Prostate gland (tissue), 2 donors: Measurements from ENCODE around the gene R3HCC1L. TPM values are rescaled to one million over a fixed set of nuclear protein-coding genes. Genes with fewer than 3 reads are reported as not detected.

Source experiments
- DNase-seq: peaks from one replicate; pipeline ENCODE4 v3.0.0-alpha.2; 2019; ENCODE audit warnings: low spot score
- H3K27ac ChIP-seq, 2 donors: fragments of 200-600 bp; sonication (generic); 2 replicates each; pipeline ENCODE4 v1.5.1; 2017 to 2019
- H3K27me3 ChIP-seq: fragments of 200-600 bp; sonication (generic); replicated peaks from 2 replicates; pipeline ENCODE4 v1.5.1; 2019; ENCODE audit not compliant: insufficient read depth
- H3K36me3 ChIP-seq, 2 donors: fragments of 200-600 bp; sonication (generic); 1 replicate in 1 of 2; 2 replicates in 1 of 2; pipeline versions ENCODE4 v1.5.1 to v1.8.1; 2017 to 2019
- H3K4me1 ChIP-seq: fragments of 200-600 bp; sonication (generic); replicated peaks from 2 replicates; pipeline ENCODE4 v1.5.1; 2019
- H3K4me3 ChIP-seq, 2 donors: fragments of 200-600 bp; sonication (generic); 2 replicates each; pipeline ENCODE4 v1.5.1; 2017 to 2019
- H3K9me3 ChIP-seq: fragments of 200-600 bp; sonication (generic); 2 replicates; pipeline ENCODE4 v1.5.1; 2017
- POLR2A ChIP-seq: fragments of 450-650 bp; IDR thresholded peaks from one replicate; pipeline ENCODE4 v1.6.1; 2016; ENCODE audit warnings: antibody characterized with exemption, mild to moderate bottlenecking
- POLR2AphosphoS5 ChIP-seq: sonication (generic); formaldehyde crosslinking; IDR thresholded peaks from one replicate; pipeline ENCODE4 v1.6.1; 2017; ENCODE audit warnings: antibody characterized with exemption
- WGBS: methylation state at CpG from one replicate; pipeline ENCODE4 v1.1.5; 2018; 5-methylcytosine and 5-hydroxymethylcytosine counted together
- intact Hi-C: fragments of 100-400 bp; cut with DNase I; formaldehyde crosslinking; loops from one replicate; pipeline ENCODE4 v1.14.2; 2022
- total RNA-seq, 2 donors: library from RNA; depleted of rRNA; stranded (reverse); fragments of >200 nt; gene quantifications; one replicate each; pipeline ENCODE4 v1.1.0, GENCODE V29; 2016
- TF ChIP-seq, protein P1 (sequence below), 4 experiments: fragments of 200-600 bp in 2 of 4; fragments of 450-650 bp in 2 of 4; sonication (generic) in 2 of 4; IDR thresholded peaks; 1 replicate in 3 of 4; 2 replicates in 1 of 4; pipeline ENCODE4 v1.5.1; 2016 to 2019; ENCODE audit warnings: antibody characterized with exemption in 4 of 4, mild to moderate bottlenecking in 2 of 4, moderate library complexity in 2 of 4

The R3HCC1L gene
- total RNA-seq, 2 donors from 2014 or later = 14.2 to 26.0 TPM

DNA sequence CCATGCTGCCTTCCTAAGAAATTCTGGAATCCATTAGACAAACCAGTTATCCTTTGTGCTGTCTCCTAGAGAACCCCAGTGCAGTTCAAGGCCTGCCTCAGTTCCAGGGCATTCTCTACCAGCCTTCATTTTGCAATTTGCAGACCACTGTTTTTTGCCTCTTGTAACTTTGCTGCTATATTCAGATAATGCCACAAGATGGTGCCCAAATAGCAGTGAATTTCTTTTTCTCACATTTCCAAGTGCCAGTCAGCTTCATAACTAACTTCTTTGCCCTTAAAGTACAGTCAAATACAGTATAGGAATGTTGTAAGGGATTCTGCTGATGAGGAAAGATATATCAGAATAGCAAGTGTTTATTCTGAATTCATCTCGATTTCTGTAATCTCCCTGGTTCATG lies 108.4 kb downstream of the R3HCC1L start:
- DNase-seq = no peak
- H3K36me3 ChIP-seq = no peaks in the 10 kb centered on the region
- no peak overlapping the region for H3K4me3 ChIP-seq
- 82% methylated on average over 1 of the region's 1 CpG for WGBS
- TF ChIP-seq, protein P1, sequence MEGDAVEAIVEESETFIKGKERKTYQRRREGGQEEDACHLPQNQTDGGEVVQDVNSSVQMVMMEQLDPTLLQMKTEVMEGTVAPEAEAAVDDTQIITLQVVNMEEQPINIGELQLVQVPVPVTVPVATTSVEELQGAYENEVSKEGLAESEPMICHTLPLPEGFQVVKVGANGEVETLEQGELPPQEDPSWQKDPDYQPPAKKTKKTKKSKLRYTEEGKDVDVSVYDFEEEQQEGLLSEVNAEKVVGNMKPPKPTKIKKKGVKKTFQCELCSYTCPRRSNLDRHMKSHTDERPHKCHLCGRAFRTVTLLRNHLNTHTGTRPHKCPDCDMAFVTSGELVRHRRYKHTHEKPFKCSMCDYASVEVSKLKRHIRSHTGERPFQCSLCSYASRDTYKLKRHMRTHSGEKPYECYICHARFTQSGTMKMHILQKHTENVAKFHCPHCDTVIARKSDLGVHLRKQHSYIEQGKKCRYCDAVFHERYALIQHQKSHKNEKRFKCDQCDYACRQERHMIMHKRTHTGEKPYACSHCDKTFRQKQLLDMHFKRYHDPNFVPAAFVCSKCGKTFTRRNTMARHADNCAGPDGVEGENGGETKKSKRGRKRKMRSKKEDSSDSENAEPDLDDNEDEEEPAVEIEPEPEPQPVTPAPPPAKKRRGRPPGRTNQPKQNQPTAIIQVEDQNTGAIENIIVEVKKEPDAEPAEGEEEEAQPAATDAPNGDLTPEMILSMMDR (IDR thresholded peaks at IDR 0.05) = peak in 2 of 4 experiments; percentile 41 to 58
- no peak for TF ChIP-seq POLR2AphosphoS5
- TF ChIP-seq POLR2A = no peak
- intact Hi-C loops = loop anchor here (5.0 kb wide), 1 partner anchor 64 kb away; no protein-coding TSS in a partner anchor
- H3K4me1 ChIP-seq = no peaks in the 10 kb centered on the region
- H3K27ac ChIP-seq = no peak overlapping the region
- H3K27me3 ChIP-seq = no peaks in the 10 kb centered on the region
- H3K9me3 ChIP-seq = no peaks in the 10 kb centered on the region

DNA sequence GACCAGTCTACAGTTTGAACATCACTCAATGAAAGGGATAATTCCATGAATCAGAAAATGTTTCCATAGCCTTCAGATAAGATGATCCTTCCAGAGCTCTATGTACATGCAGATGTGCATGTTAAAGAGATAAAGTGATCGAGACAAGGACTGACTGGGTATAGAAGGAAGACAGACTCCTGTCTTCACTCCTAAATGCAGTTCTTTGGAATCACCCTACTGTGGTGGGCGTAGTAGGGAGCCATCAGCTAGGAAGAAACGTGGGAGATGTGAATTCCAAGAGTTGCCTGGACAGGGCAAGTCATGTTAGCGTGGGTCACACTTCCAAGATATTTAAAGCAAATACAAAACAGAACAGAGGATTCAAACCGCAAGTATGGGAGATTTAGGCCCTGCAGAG lies 109.7 kb downstream of the R3HCC1L start:
- WGBS = 76% methylated on average over 5 of the region's 5 CpGs
- intact Hi-C loops = loop anchor here (5.0 kb wide), 1 partner anchor 63 kb away; no protein-coding TSS in a partner anchor
- H3K27ac ChIP-seq = no peak overlapping the region
- no peak for TF ChIP-seq POLR2AphosphoS5
- no peak for TF ChIP-seq POLR2A
- TF ChIP-seq, protein P1 (IDR thresholded peaks at IDR 0.05) = no peak
- no peaks in the 10 kb centered on the region for H3K27me3 ChIP-seq
- no peaks in the 10 kb centered on the region for H3K4me1 ChIP-seq
- DNase-seq = no peak
- no peak overlapping the region for H3K4me3 ChIP-seq
- H3K9me3 ChIP-seq = no peaks in the 10 kb centered on the region
- H3K36me3 ChIP-seq = peaks cover 0 to 5% of the 10 kb centered on the region in 2 donors

DNA sequence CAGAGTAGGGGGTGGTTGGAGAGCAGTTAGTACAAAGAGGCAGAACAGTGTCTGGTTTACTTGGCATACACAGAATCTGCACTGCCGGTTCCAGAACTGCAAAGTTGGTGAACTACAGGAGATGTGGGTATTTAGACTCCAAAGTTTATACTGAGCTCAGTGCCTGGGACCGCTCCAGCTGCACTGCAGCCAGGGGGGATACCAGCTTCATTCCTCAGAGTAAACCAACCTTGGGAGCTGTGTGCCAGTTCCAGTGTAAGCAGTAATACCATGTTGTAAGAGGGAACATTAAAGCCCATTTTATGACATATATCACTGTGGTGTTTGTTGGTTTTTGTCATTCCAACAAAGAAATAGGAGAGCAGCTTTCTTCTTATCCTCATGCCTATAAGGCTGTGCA lies 110.1 kb downstream of the R3HCC1L start:
- no peak for DNase-seq
- no peak overlapping the region for H3K27ac ChIP-seq
- TF ChIP-seq POLR2AphosphoS5 = peak; percentile 42
- TF ChIP-seq, protein P1 (IDR thresholded peaks at IDR 0.05) = no peak

DNA sequence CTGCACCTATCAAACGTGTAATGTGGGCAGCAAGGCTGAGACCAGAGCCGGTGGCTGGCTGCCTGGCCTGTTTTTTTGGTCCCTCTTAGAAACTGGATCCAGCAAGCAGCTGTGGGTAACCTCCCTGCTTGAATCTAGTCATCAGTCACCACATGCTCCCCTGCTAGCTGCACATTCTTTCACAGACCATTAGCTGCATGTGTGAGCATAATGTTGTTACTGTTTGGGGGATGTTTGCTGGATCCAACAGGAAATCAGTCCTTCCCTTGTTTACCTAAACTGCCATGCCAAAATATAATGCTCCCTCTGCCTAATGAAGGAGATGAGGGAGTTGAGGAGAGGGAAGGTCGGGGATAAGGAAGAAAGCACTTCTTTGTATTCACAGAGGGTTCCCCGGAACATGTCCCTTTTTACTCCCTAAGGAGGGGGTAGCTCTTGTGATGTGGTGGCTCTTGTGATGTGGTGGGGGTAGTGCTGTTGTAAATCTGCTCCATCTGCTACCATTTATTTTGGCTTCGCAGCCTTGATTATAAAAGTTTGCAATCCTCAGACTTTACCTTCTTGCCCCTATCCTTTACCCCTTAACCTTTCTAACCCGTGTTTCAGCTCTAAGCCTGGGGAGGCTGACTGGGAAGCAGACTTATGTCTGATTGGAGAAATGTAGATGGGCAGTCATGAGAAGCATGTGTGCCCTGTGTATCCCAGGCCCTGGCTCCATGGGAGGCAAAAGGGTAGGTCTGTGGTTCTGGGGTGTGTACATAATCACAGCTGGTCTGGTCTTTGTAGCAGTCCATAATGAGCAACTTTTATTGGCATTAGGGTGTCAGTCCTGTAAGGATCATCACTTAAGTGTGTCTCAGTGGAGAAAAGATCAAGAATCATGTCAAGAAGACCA lies 112.7 kb downstream of the R3HCC1L start:
- Histone ChIP-seq H3K4me3 (no peak overlapping the region), H3K9me3 (no peaks in the 10 kb centered on the region), H3K27me3 (no peaks in the 10 kb centered on the region), H3K27ac (no peak overlapping the region), H3K36me3 (peaks cover 0 to 5% of the 10 kb centered on the region in 2 donors), H3K4me1 (no peaks in the 10 kb centered on the region)
- DNase-seq = no peak
- 49% methylated on average over 6 of the region's 6 CpGs for WGBS
- intact Hi-C loops = no loop called here
- TF ChIP-seq, protein P1 (IDR thresholded peaks at IDR 0.05) = no peak
- TF ChIP-seq POLR2A = no peak
- TF ChIP-seq POLR2AphosphoS5 = no peak

More for the DNA sequence above, 110.1 kb downstream of the R3HCC1L start:
- H3K4me3 ChIP-seq = no peak overlapping the region
- intact Hi-C loops = loop anchor here (5.0 kb wide), 1 partner anchor 63 kb away; no protein-coding TSS in a partner anchor
- H3K9me3 ChIP-seq = no peaks in the 10 kb centered on the region
- peaks cover 0 to 5% of the 10 kb centered on the region in 2 donors for H3K36me3 ChIP-seq
- WGBS = 45% methylated on average over 2 of the region's 2 CpGs
- no peaks in the 10 kb centered on the region for H3K4me1 ChIP-seq
- no peaks in the 10 kb centered on the region for H3K27me3 ChIP-seq
